H9 (cell line): Measurements from ENCODE around the gene TP53. TPM values are rescaled to one million over a fixed set of nuclear protein-coding genes. Genes with fewer than 3 reads are reported as not detected.

Source experiments
- DNase-seq: peaks from one replicate; pipeline ENCODE4 v3.0.0-alpha.2; 2017
- H2AFZ ChIP-seq: one replicate; pipeline ENCODE4 v1.6.1; 2013; ENCODE audit warnings: mild to moderate bottlenecking, low read length, control low read depth, moderate library complexity
- H2AK5ac ChIP-seq: 2 replicates; pipeline ENCODE4 v1.6.1; 2013; ENCODE audit warnings: low read length, control low read depth, mixed read lengths; ENCODE audit not compliant: insufficient read length
- H2BK120ac ChIP-seq: one replicate; pipeline ENCODE4 v1.6.1; 2013; ENCODE audit warnings: low read depth, mild to moderate bottlenecking, low read length, control low read depth, inconsistent platforms; ENCODE audit not compliant: poor library complexity, severe bottlenecking
- H2BK12ac ChIP-seq: 2 replicates; pipeline ENCODE4 v1.6.1; 2013; ENCODE audit warnings: low read length, control low read depth, mixed read lengths, low read depth; ENCODE audit not compliant: insufficient read length
- H2BK15ac ChIP-seq: 2 replicates; pipeline ENCODE4 v1.6.1; 2013; ENCODE audit warnings: low read depth, low read length, control low read depth
- H2BK20ac ChIP-seq: one replicate; pipeline ENCODE4 v1.6.1; 2013; ENCODE audit warnings: low read depth, mild to moderate bottlenecking, low read length, control low read depth, inconsistent platforms; ENCODE audit not compliant: poor library complexity, severe bottlenecking
- H2BK5ac ChIP-seq: 2 replicates; pipeline ENCODE4 v1.6.1; 2013; ENCODE audit warnings: low read length, control low read depth, mixed read lengths; ENCODE audit not compliant: insufficient read length
- H3K14ac ChIP-seq: 2 replicates; pipeline ENCODE4 v1.6.1; 2013; ENCODE audit warnings: low read length, control low read depth; ENCODE audit not compliant: insufficient read depth
- H3K18ac ChIP-seq: 2 replicates; pipeline ENCODE4 v1.6.1; 2013; ENCODE audit warnings: low read depth, mild to moderate bottlenecking, mixed read lengths, low read length, control low read depth; ENCODE audit not compliant: insufficient read length
- H3K23ac ChIP-seq: 2 replicates; pipeline ENCODE4 v1.6.1; 2013; ENCODE audit warnings: low read length, control low read depth, mixed read lengths, low read depth; ENCODE audit not compliant: insufficient read length
- H3K23me2 ChIP-seq: 2 replicates; pipeline ENCODE4 v1.6.1; 2013; ENCODE audit warnings: low read depth, mild to moderate bottlenecking, mixed read lengths, low read length, control low read depth; ENCODE audit not compliant: insufficient read length, poor library complexity, severe bottlenecking
- H3K27ac ChIP-seq: 2 replicates; pipeline ENCODE4 v1.5.1; 2013; ENCODE audit warnings: low read length, control low read depth, mixed read lengths, low read depth; ENCODE audit not compliant: insufficient read length
- H3K27me3 ChIP-seq: 2 replicates; pipeline ENCODE4 v1.6.1; 2013; ENCODE audit warnings: low read length, control low read depth, inconsistent platforms; ENCODE audit not compliant: insufficient read depth
- H3K4ac ChIP-seq: 2 replicates; pipeline ENCODE4 v1.6.1; 2013; ENCODE audit warnings: low read depth, mild to moderate bottlenecking, control low read depth, inconsistent platforms, low read length, moderate library complexity
- H3K4me1 ChIP-seq: 2 replicates; pipeline ENCODE4 v1.6.1; 2013; ENCODE audit warnings: low read length, control low read depth, inconsistent platforms; ENCODE audit not compliant: insufficient read depth
- H3K4me2 ChIP-seq: 2 replicates; pipeline ENCODE4 v1.6.1; 2013; ENCODE audit warnings: low read length, control low read depth, mixed read lengths; ENCODE audit not compliant: insufficient read length, insufficient read depth
- H3K56ac ChIP-seq: 2 replicates; pipeline ENCODE4 v1.6.1; 2013; ENCODE audit warnings: low read depth, mild to moderate bottlenecking, mixed read lengths, low read length, control low read depth; ENCODE audit not compliant: insufficient read length
- H3K79me1 ChIP-seq: 2 replicates; pipeline ENCODE4 v1.6.1; 2013; ENCODE audit warnings: low read depth, mild to moderate bottlenecking, moderate library complexity, low read length, control low read depth, inconsistent platforms; ENCODE audit not compliant: insufficient read depth, poor library complexity, severe bottlenecking
- H3K79me2 ChIP-seq: 2 replicates; pipeline ENCODE4 v1.6.1; 2013; ENCODE audit warnings: low read length, control low read depth, inconsistent platforms; ENCODE audit not compliant: insufficient read depth
- H3K9ac ChIP-seq: 2 replicates; pipeline ENCODE4 v1.6.1; 2013; ENCODE audit warnings: low read length, control low read depth, mixed read lengths; ENCODE audit not compliant: insufficient read length; ENCODE audit errors: extremely low read depth
- H3K9me3 ChIP-seq: one replicate; pipeline ENCODE4 v1.6.1; 2013; ENCODE audit warnings: low read depth, low read length, inconsistent platforms; ENCODE audit not compliant: control insufficient read depth
- H3T11ph ChIP-seq: one replicate; pipeline ENCODE4 v1.6.1; 2013; ENCODE audit warnings: mild to moderate bottlenecking, low read length, control low read depth, inconsistent platforms
- H4K20me1 ChIP-seq: one replicate; pipeline ENCODE4 v1.6.1; 2013; ENCODE audit not compliant: control insufficient read depth, insufficient read length, insufficient read depth
- H4K5ac ChIP-seq: 2 replicates; pipeline ENCODE4 v1.6.1; 2013; ENCODE audit warnings: low read depth, mild to moderate bottlenecking, mixed read lengths, low read length, control low read depth; ENCODE audit not compliant: insufficient read length
- H4K8ac ChIP-seq: replicated peaks from 2 replicates; pipeline ENCODE4 v1.6.1; 2013; ENCODE audit warnings: low read length, control low read depth, mixed read lengths, low read depth; ENCODE audit not compliant: insufficient read length
- H4K91ac ChIP-seq: 2 replicates; pipeline ENCODE4 v1.6.1; 2013; ENCODE audit warnings: low read depth, mild to moderate bottlenecking, moderate library complexity, mixed read lengths, low read length, control low read depth; ENCODE audit not compliant: insufficient read length
- H3K27ac Mint-ChIP-seq, 3 experiments: 2 replicates in 2 of 3; 3 replicates in 1 of 3; pipeline ENCODE4 v1.8.0; 2020 to 2021; ENCODE audit warnings: mixed read lengths in 3 of 3, mild to moderate bottlenecking in 1 of 3, moderate library complexity in 1 of 3
- H3K27me3 Mint-ChIP-seq: 2 replicates; pipeline ENCODE4 v1.8.0; 2021; ENCODE audit warnings: low read depth, mild to moderate bottlenecking, moderate library complexity, mixed read lengths
- H3K36me3 Mint-ChIP-seq, 3 experiments: 2 replicates in 2 of 3; 3 replicates in 1 of 3; pipeline ENCODE4 v1.8.0; 2020 to 2021; ENCODE audit warnings: low read depth in 3 of 3, mixed read lengths in 3 of 3; ENCODE audit not compliant: insufficient read depth in 1 of 3
- H3K4me1 Mint-ChIP-seq, 2 experiments: 2 replicates each; pipeline ENCODE4 v1.8.0; 2020; ENCODE audit warnings: mixed read lengths in 2 of 2
- H3K4me3 Mint-ChIP-seq, 2 experiments: 2 replicates in 1 of 2; 3 replicates in 1 of 2; pipeline ENCODE4 v1.8.0; 2020 to 2021; ENCODE audit warnings: mild to moderate bottlenecking in 2 of 2, mixed read lengths in 2 of 2, moderate library complexity in 1 of 2
- H3K9me3 Mint-ChIP-seq, 2 experiments: 2 replicates in 1 of 2; 3 replicates in 1 of 2; pipeline ENCODE4 v1.8.0; 2020; ENCODE audit warnings: mild to moderate bottlenecking in 2 of 2, mixed read lengths in 2 of 2, moderate library complexity in 1 of 2
- CTCF ChIP-seq: fragments of 200-600 bp; sonication (generic); conservative IDR thresholded peaks from 3 replicates; pipeline ENCODE4 v1.8.0; 2021; ENCODE audit warnings: antibody characterized with exemption, mild to moderate bottlenecking
- WGBS: extraction: QIAGEN DNeasy Blood & Tissue Kit; methylation state at CpG from one replicate; pipeline ENCODE4 v1.1.7; 2013; ENCODE audit warnings: missing lambda C conversion rate, low lambda C conversion rate, mixed read lengths; ENCODE audit not compliant: insufficient read length; ENCODE audit errors: extremely low coverage; 5-methylcytosine and 5-hydroxymethylcytosine counted together
- total RNA-seq: library from RNA; stranded (reverse); gene quantifications from 2 replicates; pipeline ENCODE4 v1.2.1, GENCODE V29; 2021

Gene TP53
- total RNA-seq, 1 experiment from 2014 or later = 163 TPM

- no peak overlapping the region for H3K56ac ChIP-seq
- H3K79me1 ChIP-seq = no peaks in the 10 kb centered on the region
- H3K9me3 ChIP-seq = no peaks in the 10 kb centered on the region
- TF ChIP-seq CTCF = no peak
- H3K27me3 ChIP-seq = no peaks in the 10 kb centered on the region; the same call in 1 of the 2 replicates
- peaks cover 4% of the 10 kb centered on the region; the same call in 1 of the 2 replicates for H3K4me1 ChIP-seq
- no peak overlapping the region for H3K14ac ChIP-seq
- no peak overlapping the region for H2BK120ac ChIP-seq
- no peak overlapping the region for H2BK15ac ChIP-seq
- H3K18ac ChIP-seq = peak overlapping the region; percentile 71
- H4K5ac ChIP-seq = no peak overlapping the region
- H3K27ac ChIP-seq = no peak overlapping the region
- Mint-ChIP-seq H3K36me3 (no peaks in the 10 kb centered on the region), H3K27ac (no peak overlapping the region), H3K9me3 (no peaks in the 10 kb centered on the region), H3K4me1 (peaks cover 21 to 30% of the 10 kb centered on the region in 2 experiments), H3K27me3 (peaks cover 39% of the 10 kb centered on the region), H3K4me3 (peak overlapping the region in 1 of 2 experiments; percentile 62; a peak in 3 of 5 replicates)
- DNase-seq = no peak
- H4K91ac ChIP-seq = no peak overlapping the region
- no peak overlapping the region for H4K8ac ChIP-seq
- no peak overlapping the region for H2BK12ac ChIP-seq
- WGBS = no CpG with 5 or more reads among the region's 2 CpGs
- H3K23ac ChIP-seq = no peak overlapping the region
- H2AK5ac ChIP-seq = no peak overlapping the region
- H3K79me2 ChIP-seq = no peaks in the 10 kb centered on the region
- no peak overlapping the region for H3K4me2 ChIP-seq
- H3K23me2 ChIP-seq = peaks cover 5% of the 10 kb centered on the region
- no peak overlapping the region for H2BK20ac ChIP-seq
- H2AFZ ChIP-seq = no peak overlapping the region
- H3K4ac ChIP-seq = no peak overlapping the region
- no peak overlapping the region for H3T11ph ChIP-seq
- H2BK5ac ChIP-seq = no peak overlapping the region
- no peak overlapping the region for H3K9ac ChIP-seq
- H4K20me1 ChIP-seq = no peaks in the 10 kb centered on the region
These were observed 34.3 kb upstream of the TP53 start for GRCh38 chr17:7721612-7722011.
